Esophagus squamous epithelium (tissue), 4 donors: ENCODE results near the gene KANSL1.

Experiments
- POLR2A ChIP-seq, 4 donors: fragments of 450-650 bp; IDR thresholded peaks; one replicate each; pipeline ENCODE4 v1.6.1; 2017; ENCODE audit warnings: antibody characterized with exemption in 4 of 4, mild to moderate bottlenecking in 4 of 4, moderate library complexity in 3 of 4
- TF ChIP-seq, protein P1 (sequence below), 6 experiments: fragments of 450-650 bp in 4 of 6; fragments of 200-600 bp in 2 of 6; sonication (generic) in 2 of 6; IDR thresholded peaks; one replicate each; pipeline ENCODE4 v1.5.1; 2016 to 2019; ENCODE audit warnings: antibody characterized with exemption in 6 of 6, mild to moderate bottlenecking in 4 of 6, moderate library complexity in 4 of 6

DNA sequence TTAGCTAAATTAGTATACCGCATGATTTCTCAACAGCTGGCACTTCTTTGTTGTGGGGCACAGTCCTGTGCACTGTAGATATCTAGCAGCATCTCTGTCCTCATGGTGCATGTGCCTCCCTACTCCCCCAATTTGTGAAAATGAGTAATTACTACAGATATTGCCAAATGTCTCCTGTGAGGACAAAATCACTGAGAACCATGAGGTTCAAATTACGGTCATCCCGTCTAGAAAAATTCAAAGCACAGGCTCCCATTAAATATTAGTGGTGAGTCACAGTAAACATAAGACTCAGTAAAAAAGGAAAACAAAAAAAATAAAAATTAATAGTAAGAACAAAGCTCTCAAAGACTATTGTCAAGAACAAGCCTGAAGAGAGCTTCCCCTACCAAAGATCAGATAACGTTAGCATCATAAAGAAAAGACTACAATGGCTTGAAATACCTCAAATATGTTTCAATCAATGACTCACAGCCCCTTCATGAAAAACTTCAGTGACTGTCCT lies 136.4 kb downstream of the KANSL1 start:
- TF ChIP-seq, protein P1, sequence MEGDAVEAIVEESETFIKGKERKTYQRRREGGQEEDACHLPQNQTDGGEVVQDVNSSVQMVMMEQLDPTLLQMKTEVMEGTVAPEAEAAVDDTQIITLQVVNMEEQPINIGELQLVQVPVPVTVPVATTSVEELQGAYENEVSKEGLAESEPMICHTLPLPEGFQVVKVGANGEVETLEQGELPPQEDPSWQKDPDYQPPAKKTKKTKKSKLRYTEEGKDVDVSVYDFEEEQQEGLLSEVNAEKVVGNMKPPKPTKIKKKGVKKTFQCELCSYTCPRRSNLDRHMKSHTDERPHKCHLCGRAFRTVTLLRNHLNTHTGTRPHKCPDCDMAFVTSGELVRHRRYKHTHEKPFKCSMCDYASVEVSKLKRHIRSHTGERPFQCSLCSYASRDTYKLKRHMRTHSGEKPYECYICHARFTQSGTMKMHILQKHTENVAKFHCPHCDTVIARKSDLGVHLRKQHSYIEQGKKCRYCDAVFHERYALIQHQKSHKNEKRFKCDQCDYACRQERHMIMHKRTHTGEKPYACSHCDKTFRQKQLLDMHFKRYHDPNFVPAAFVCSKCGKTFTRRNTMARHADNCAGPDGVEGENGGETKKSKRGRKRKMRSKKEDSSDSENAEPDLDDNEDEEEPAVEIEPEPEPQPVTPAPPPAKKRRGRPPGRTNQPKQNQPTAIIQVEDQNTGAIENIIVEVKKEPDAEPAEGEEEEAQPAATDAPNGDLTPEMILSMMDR (IDR thresholded peaks at IDR 0.05): no peak
- TF ChIP-seq POLR2A (IDR thresholded peaks at IDR 0.05): no peak
